DND-41 (cell line): ENCODE measurements around the gene PDZRN3.

Source experiments
- ATAC-seq: fragments of 200-7000 bp; cut with Tn5 transposase; 3 replicates; pipeline ENCODE4 v1.9.1; 2021; ENCODE audit warnings: low read depth; ENCODE audit not compliant: insufficient read depth
- DNase-seq: peaks from one replicate; pipeline ENCODE4 v3.0.0-alpha.2; 2020
- H2AFZ ChIP-seq: 2 replicates; pipeline ENCODE4 v1.6.0; 2012; ENCODE audit warnings: low read depth, low read length
- H3K27ac ChIP-seq: 2 replicates; pipeline ENCODE4 v1.5.1; 2012; ENCODE audit warnings: low read length, inconsistent platforms
- H3K27me3 ChIP-seq: fragments of 200-600 bp; sonication (generic); 2 replicates; pipeline ENCODE4 v1.6.0; 2012; ENCODE audit warnings: low read length, mild to moderate bottlenecking, inconsistent platforms; ENCODE audit not compliant: insufficient read depth, poor library complexity
- H3K36me3 ChIP-seq: 2 replicates; pipeline ENCODE4 v1.5.1; 2012; ENCODE audit warnings: low read length, inconsistent platforms; ENCODE audit not compliant: insufficient read depth
- H3K4me1 ChIP-seq: 2 replicates; pipeline ENCODE4 v1.5.1; 2012; ENCODE audit warnings: mild to moderate bottlenecking, low read length; ENCODE audit not compliant: insufficient read depth
- H3K4me2 ChIP-seq: 2 replicates; pipeline ENCODE4 v1.6.0; 2012; ENCODE audit warnings: mild to moderate bottlenecking, moderate library complexity, low read length, inconsistent platforms; ENCODE audit not compliant: insufficient read depth
- H3K4me3 ChIP-seq, 2 experiments: fragments of 200-600 bp in 1 of 2; shearing (Covaris generic) in 1 of 2; 2 replicates each; pipeline ENCODE4 v1.5.1; 2012 to 2016; ENCODE audit warnings: inconsistent platforms in 2 of 2, low read length in 2 of 2, mild to moderate bottlenecking in 2 of 2, low read depth in 1 of 2, moderate library complexity in 1 of 2
- H3K79me2 ChIP-seq: 2 replicates; pipeline ENCODE4 v1.6.0; 2012; ENCODE audit warnings: low read length, inconsistent platforms; ENCODE audit not compliant: insufficient read depth
- H3K9ac ChIP-seq: 2 replicates; pipeline ENCODE4 v1.6.0; 2012; ENCODE audit warnings: low read depth, mild to moderate bottlenecking, inconsistent platforms, low read length, moderate library complexity
- H3K9me3 ChIP-seq: 2 replicates; pipeline ENCODE4 v1.5.1; 2012; ENCODE audit warnings: low read length, moderate library complexity, mild to moderate bottlenecking, inconsistent platforms; ENCODE audit not compliant: insufficient read depth, severe bottlenecking
- H4K20me1 ChIP-seq: 2 replicates; pipeline ENCODE4 v1.6.0; 2012; ENCODE audit warnings: low read length; ENCODE audit not compliant: insufficient read depth
- CTCF ChIP-seq: IDR thresholded peaks from 2 replicates; pipeline ENCODE4 v1.5.1; 2012; ENCODE audit warnings: borderline replicate concordance, low read length, moderate library complexity, mild to moderate bottlenecking; ENCODE audit not compliant: poor library complexity, severe bottlenecking; ENCODE audit errors: extremely low read depth
- EZH2 ChIP-seq: IDR thresholded peaks from 3 replicates; pipeline ENCODE4 v1.6.1; 2012; ENCODE audit warnings: borderline replicate concordance, low read depth, mild to moderate bottlenecking, moderate library complexity, low read length, inconsistent platforms; ENCODE audit not compliant: severe bottlenecking

Gene PDZRN3

GRCh38 chr3:73352841-73353645 lies 271.7 kb downstream of the PDZRN3 start:
- no peak for TF ChIP-seq EZH2
- no peak for TF ChIP-seq CTCF
- Histone ChIP-seq H3K36me3 (no peaks in the 10 kb centered on the region), H3K4me2 (no peak overlapping the region), H3K4me1 (no peaks in the 10 kb centered on the region), H3K27me3 (peaks cover 3% of the 10 kb centered on the region), H3K79me2 (no peaks in the 10 kb centered on the region), H3K9ac (no peak overlapping the region), H4K20me1 (no peaks in the 10 kb centered on the region), H3K9me3 (no peaks in the 10 kb centered on the region), H3K4me3 (no peak overlapping the region), H3K27ac (no peak overlapping the region), H2AFZ (no peak overlapping the region)
- ATAC-seq, result no peak
- no peak for DNase-seq

- H3K9ac ChIP-seq, result no peak overlapping the region
- no peaks in the 10 kb centered on the region for H3K9me3 ChIP-seq
- H4K20me1 ChIP-seq, result no peaks in the 10 kb centered on the region
- no peak overlapping the region for H3K4me2 ChIP-seq
- no peak overlapping the region for H3K27ac ChIP-seq
- ATAC-seq, result no peak
- no peak overlapping the region for H2AFZ ChIP-seq
- no peak for TF ChIP-seq CTCF
- no peak for TF ChIP-seq EZH2
- H3K4me3 ChIP-seq, result no peak overlapping the region
- DNase-seq, result no peak
- no peaks in the 10 kb centered on the region for H3K36me3 ChIP-seq
- H3K79me2 ChIP-seq, result no peaks in the 10 kb centered on the region
- peaks cover 3% of the 10 kb centered on the region for H3K27me3 ChIP-seq
- no peaks in the 10 kb centered on the region for H3K4me1 ChIP-seq
Measured at GRCh38 chr3:73351423-73352071, 273.2 kb downstream of the PDZRN3 start.

GRCh38 chr3:73350996-73351395 lies 273.7 kb downstream of the PDZRN3 start:
- no peak overlapping the region for H3K9ac ChIP-seq
- no peaks in the 10 kb centered on the region for H4K20me1 ChIP-seq
- no peak for ATAC-seq

More at GRCh38 chr3:73350996-73351395, 273.7 kb downstream of the PDZRN3 start:
- Histone ChIP-seq H2AFZ (no peak overlapping the region), H3K27ac (no peak overlapping the region), H3K9me3 (no peaks in the 10 kb centered on the region), H3K27me3 (peaks cover 3% of the 10 kb centered on the region), H3K79me2 (no peaks in the 10 kb centered on the region), H3K36me3 (no peaks in the 10 kb centered on the region), H3K4me2 (no peak overlapping the region), H3K4me1 (no peaks in the 10 kb centered on the region), H3K4me3 (no peak overlapping the region)
- DNase-seq, result no peak
- TF ChIP-seq CTCF (no peak), EZH2 (no peak)
